KOPT-K1 (cell line): ENCODE data around the gene PSAP.
A peak's percentile ranks its signal among the peaks of the same experiment; 100 is the strongest.
"Not testable (repeated sequence)": the region's sequence is repeated elsewhere in the genome, so short reads cannot be mapped to it uniquely, and the experiment has no call there.

Experiments used
- H3K27ac ChIP-seq: fragments of 200-600 bp; sonication (generic); 2 replicates; pipeline ENCODE4 v1.5.1; 2016; ENCODE audit warnings: antibody characterized with exemption, mild to moderate bottlenecking, low read depth, low read length; ENCODE audit not compliant: poor library complexity, severe bottlenecking
- H3K36me3 ChIP-seq: fragments of 200-600 bp; sonication (generic); 2 replicates; pipeline ENCODE4 v1.5.1; 2017; ENCODE audit warnings: antibody characterized with exemption, mild to moderate bottlenecking, low read length, moderate library complexity; ENCODE audit not compliant: insufficient read depth
- H3K9me3 ChIP-seq: fragments of 200-600 bp; sonication (generic); 2 replicates; pipeline ENCODE4 v1.5.1; 2017; ENCODE audit warnings: antibody characterized with exemption, low read length, mild to moderate bottlenecking; ENCODE audit not compliant: insufficient read depth, poor library complexity, severe bottlenecking

Gene PSAP

DNA sequence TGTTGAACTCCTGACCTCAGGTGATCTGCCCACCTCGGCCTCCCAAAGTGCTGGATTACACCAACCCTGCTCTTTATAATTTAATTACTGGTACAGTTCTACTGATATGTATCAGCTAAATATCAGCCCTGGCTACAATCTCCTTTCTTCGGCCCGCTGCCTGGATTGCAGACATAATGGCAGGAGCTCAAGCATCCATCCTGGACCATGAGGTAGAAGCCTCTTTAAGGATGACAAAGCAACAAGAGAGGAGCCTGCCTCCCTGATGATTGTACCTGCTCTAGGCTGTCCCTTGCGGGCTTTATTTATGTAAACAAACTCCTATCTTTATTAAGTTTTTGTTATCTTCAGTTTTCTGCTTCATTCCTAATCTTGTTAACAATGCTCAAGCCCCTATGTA, 5.6 kb upstream of the PSAP start:
- no peaks in the 10 kb centered on the region for H3K36me3 ChIP-seq
- no peaks in the 10 kb centered on the region for H3K9me3 ChIP-seq
- no peak overlapping the region for H3K27ac ChIP-seq

DNA sequence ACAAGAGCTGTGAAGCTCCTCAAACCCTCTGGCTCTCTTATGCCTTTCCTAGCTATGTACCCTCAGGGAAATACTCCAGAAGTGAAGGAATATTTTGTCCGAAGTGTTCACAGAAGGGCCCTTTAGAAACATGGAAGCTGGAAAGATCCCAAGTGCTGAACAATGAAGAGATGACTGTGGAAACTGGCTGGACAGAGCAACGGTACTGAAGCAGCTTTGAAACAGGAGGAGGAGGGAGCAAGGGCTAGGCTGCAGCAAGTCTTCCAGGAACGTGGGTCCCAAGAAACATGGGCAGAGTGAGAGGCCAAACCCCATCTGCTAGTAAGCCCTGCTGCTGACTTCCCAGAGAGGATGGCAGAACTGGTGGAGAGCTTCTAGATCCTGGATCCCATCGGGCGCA, 3.0 kb upstream of the PSAP start:
- Histone ChIP-seq H3K9me3 (no peaks in the 10 kb centered on the region), H3K27ac (no peak overlapping the region), H3K36me3 (no peaks in the 10 kb centered on the region)

DNA sequence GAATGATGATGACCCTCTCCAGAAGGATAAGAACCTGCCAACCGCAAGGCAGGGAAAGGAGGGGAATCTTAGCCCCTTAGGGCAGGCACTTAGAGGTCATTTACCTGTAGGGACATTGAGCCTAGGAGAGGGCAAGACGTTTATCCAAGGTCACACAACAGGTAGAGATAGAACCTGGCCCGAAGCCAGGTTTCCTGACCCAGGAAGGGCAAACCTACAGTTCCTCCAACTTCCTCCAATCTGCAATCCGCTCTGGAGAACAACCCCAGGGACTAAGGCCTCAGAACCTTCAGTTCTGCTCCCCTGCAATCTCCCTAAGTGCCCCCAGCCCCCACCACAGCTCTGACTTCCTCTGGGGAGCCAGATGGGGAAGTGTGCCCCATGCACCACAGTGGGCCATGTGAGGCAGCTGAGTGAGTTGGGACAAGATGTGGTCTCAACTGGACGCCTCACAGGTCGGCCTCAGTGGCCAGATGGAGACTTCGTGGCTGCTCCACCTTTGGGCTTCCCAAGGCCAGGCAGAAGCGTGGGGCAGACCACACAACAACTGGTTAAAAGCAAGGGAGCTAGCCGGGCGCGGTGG, 1.4 kb upstream of the PSAP start:
- Histone ChIP-seq H3K9me3 (no peaks in the 10 kb centered on the region), H3K27ac (peak overlapping the region; percentile 31), H3K36me3 (no peaks in the 10 kb centered on the region)

DNA sequence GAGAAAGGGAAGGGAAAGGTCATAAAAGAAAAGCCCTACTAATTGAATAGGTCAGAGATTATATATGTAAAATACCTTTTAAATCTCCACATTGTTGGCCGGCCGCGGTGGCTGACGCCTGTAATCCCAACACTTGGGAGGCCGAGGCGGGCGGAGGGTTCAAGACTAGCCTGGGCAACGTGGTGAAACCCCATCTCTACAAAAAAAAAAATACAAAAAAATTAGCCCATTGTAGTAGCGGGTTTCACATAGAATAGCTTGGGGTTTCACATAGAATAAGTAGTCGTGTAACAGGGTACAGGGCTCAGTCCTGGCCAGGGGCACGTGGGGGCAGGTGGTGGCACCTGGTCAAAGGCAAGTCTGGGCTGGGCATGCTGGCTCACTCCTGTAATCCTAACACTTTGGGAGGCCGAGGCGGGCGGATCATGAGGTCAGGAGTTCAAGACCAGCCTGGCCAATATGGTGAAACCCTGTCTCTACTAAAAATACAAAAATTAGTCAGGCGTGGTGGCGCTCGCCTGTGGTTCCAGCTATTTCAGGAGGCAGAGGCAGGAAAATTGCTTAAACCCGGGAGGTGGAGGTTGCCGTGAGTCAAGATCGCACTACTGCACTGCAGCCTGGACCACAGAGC, 529 bp upstream of the PSAP start:
- peak overlapping the region; percentile 81 for H3K27ac ChIP-seq
- H3K36me3 ChIP-seq, H3K9me3 ChIP-seq: not testable (repeated sequence)

DNA sequence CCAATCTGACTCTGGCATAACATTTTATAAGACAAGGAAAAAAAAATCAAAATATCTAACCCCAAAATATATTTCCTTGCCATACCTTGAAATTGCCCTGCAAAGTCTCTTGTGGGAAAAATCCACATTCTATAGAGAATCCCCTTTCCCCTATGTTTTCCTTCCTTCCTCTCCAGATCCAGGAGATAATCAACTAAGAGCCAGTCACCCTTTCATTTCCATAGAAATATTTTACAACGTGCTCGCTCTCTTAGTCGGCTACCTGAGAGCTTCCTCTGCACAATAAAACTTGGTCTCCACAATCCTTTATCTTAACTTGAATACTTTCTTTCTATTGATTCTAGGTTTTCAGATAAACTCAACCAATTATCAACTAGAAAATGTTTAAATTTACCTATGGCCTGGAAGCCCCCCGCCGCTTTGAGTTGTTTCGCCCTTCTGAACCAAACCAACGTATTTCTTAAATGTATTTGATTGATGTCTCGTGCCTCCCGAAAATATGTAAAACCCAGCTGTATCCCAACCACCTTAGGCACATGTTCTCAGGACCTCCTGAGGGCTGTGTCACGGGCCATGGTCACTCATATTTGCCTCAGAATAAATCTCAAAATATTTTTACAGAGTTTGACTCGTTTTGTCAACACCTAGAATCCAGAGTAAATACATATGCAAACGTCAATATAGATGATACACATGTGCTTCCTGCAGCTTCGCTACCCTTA, 869 bp downstream of the PSAP start:
- Histone ChIP-seq H3K36me3 (0 out of 2 replicates have a peak, but pooled peaks cover 5% of the 10 kb centered on the region), H3K27ac (peak overlapping the region; percentile 81), H3K9me3 (no peaks in the 10 kb centered on the region)

DNA sequence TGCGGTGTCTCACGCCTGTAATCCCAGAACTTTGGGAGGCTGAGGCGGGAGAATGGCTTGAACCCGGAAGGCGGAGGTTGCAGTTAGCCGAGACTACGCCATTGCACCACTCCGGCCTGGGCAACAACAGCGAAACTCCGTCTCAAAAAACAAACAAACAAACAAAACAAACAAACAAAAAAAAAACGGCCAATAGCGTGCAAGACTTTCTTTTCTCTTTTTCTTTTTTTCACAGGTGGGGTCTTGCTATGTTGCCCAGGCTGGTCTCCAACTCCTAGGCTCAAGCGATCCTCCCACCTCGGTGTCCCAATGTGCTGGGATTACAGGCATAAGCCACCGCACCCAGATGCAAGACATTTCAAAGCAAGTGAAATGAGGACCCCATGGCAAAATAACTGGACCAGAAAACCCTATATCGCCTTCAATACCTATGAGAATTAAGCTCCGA, 1.6 kb downstream of the PSAP start:
- 0 out of 2 replicates have a peak, but pooled peaks cover 5% of the 10 kb centered on the region for H3K36me3 ChIP-seq
- H3K27ac ChIP-seq: peak overlapping the region; percentile 81
- H3K9me3 ChIP-seq: no peaks in the 10 kb centered on the region

DNA sequence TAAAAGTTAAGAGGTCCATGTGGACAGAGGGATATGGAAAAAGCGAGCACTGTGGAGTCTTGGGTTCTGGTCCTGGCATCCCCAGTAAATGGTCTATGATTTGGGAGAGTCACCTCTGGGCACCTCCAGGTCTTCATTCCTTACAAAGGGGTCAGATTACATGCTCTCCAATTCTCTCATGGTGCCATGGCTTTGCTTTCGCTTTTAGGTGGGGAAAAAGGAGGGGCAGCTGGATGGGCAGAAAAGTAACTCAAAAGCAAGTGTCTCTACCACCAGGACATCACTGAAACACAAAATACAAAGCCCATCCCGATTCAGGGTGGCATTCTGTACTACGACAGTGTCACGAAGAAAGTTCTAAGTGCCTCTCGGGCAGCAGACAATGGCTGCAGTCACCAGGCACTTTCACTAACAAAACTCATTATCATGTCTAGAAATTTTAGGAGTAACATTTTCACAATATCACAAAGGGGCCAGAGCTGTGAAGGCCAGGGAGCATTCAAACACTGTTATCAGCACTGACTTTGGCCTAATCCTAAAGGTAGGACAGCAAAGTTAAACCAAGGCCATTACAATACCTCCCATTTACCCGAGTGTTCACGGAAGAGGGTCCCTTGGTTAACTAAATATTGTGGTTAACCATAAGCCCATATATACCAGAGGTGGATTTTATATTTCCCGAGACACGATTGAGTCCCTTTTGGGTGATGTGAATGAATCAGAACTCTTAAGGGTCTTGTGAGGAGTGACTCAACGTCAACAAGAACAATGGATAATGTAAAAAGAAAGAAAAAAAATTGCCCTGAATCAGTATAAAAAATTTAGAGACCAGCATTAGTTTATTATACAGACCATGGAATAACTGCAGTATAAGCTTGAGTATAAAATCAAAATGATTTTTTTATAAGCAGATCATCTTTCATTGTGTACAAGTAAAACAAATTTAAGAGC, 2.5 kb downstream of the PSAP start:
- Histone ChIP-seq H3K36me3 (peaks cover 10% of the 10 kb centered on the region; the same call in 1 of the 2 replicates), H3K27ac (peak overlapping the region; percentile 81), H3K9me3 (no peaks in the 10 kb centered on the region)

DNA sequence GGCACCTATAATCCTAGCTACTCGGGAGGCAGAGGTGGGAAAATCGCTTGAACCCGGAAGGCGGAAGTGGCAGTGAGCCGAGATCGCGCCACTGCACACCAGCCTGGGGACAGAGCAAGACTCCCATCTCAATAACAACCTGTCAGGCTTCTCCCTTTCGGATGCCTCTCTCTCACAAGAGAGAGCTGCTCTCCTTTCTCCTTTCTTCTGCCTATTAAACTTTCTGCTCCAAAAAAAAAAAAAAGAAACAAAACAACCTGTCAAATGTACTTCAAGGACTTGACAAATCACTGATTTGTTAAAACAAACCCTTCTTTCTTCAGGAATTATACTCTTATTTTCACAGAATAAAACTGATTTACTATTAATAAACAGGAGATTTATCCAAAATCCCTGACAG, 3.6 kb downstream of the PSAP start:
- Histone ChIP-seq H3K27ac (peak overlapping the region; percentile 81), H3K9me3 (no peaks in the 10 kb centered on the region), H3K36me3 (peaks cover 18% of the 10 kb centered on the region; the same call in 1 of the 2 replicates)

DNA sequence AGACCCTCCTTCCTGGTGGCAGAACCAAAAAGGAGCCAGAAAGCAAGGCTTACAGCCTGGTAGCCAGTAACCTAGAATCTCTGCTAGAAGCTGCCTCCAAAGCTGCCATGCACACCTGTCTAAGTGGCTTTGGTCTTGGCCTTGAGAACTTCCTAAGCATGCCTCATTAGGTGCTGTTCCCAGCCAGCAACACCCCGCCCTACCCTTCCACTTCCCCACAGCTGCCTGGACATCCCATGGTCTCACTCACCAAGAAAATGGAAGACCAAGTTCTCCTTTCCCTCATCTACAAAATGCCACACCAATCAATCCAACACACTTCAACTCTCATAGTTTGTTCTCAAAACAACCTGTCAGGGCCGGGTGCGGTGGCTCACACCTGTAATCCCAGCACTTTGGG, 4.2 kb downstream of the PSAP start:
- Histone ChIP-seq H3K27ac (peak overlapping the region; percentile 81), H3K36me3 (peaks cover 21% of the 10 kb centered on the region), H3K9me3 (no peaks in the 10 kb centered on the region)

DNA sequence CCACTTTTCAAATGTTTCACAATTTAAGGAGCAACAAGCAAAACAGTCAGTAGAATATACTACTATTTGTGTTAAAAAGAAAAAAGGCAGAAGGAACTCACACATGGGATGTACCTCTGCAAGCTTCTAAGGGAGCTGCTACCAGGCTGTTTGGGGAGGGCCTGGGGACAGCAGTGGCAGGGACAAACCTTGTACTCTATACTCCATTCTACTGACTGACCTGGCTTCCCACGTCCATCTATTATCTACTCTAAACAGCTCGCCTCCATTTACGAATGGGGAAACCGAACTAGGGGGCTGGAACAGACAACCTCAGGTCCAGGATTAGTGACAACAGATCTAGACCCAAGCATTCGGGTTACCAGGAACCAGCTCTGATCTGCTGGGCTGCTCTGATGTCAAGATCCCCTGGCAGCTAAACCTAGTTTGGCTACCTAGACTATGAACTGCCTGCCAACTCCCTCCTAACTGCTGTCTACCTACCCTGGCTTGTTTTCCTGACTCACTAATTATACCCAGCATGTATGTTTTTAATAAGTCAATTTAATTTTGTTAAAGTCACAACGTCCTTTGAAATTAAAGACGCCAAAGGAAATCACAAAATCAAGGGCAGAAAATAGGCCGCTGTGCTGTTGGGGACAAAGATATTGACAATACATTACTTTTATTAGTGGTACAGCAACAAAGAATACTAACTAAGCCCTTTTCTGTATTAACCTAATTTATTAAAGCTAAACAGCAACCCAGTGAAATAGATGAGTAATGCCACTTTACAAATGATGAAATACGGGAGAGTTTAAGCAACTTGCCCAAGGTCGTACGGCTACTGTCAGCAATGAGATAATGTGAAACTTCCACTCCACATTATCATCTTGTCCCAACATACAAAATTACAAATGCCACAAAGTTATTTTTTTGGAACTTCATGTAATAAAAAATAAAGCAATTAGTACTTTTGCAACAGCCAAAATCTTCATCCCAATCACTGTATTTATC, 5.3 kb downstream of the PSAP start:
- peaks cover 27% of the 10 kb centered on the region for H3K36me3 ChIP-seq
- H3K9me3 ChIP-seq: no peaks in the 10 kb centered on the region
- peak overlapping the region; percentile 28 for H3K27ac ChIP-seq

DNA sequence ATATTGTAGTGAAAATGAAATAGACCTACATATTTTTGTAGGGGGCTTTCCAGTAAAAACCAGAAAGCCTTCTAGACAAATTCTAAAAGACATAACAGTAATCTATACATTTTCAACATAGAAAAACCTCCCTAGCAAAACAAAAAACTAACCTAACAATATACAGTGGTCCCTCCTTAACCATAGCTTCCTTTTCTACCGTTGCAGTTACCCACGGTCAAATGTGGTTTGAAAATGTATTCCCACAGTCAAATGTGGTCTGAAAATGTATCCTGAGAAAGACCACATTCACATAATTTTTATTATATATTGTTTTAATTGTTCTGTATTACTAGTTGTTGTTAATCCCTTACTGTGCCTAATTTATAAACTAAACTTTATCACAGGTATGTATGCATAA, 6.4 kb downstream of the PSAP start:
- Histone ChIP-seq H3K27ac (no peak overlapping the region), H3K36me3 (peaks cover 35% of the 10 kb centered on the region), H3K9me3 (no peaks in the 10 kb centered on the region)

DNA sequence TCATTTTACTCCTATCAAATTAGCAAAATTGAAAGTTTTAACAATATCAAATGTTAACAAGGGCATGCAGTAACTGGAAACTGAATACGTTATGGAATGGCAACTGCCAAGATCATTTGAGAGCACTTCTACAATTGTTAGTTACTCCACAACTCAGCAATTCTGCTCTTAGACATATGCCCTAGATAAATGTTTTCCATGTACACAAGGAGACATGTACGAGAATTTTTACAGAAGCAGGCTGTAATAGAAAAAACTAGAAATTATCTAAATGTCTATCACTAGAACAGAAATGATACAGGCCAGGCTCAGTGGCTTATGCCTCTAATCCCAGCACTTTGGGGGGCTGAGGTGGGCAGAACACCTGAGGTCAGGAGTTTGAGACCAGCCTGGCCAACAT, 7.0 kb downstream of the PSAP start:
- peaks cover 35% of the 10 kb centered on the region for H3K36me3 ChIP-seq
- H3K27ac ChIP-seq: peak overlapping the region; percentile 14
- H3K9me3 ChIP-seq: no peaks in the 10 kb centered on the region

DNA sequence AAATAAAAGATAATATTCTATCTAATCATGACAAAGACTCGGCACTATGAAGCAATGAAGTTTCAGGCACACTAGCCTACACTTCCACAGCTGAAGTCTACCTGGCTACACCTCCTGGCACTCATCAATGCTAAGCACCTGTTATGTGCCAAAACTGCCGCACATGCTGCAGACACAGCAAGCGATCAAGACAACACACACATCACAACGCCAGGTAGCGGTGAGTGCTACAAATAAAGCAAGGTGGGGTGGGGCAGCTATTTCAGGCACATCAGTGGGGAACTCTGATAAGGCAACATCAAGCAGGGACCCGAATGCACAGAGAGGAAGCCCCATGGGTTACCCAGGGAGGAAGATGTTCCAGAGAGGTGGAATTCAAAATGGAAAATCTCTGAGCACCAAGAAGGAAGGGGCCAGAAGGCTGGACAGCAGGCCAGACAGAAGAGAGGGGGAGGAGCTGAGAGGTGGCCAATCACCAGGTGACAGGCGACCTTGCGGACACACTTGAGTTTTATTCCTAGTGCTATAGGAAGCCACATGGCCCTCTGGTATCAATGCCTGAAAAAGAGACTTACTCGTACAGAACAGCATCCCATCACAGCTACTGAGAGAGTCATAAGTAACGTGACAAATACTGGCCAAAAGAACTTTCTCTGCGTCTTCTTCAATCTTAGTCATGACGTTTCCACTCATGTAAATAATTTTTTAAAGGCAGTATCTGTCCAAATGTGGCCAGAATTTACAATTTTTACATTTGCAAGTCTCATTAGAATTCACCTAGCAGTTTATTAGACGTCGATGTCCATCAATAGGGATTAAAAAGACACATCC, 8.0 kb downstream of the PSAP start:
- peaks cover 41% of the 10 kb centered on the region for H3K36me3 ChIP-seq
- H3K27ac ChIP-seq: no peak overlapping the region
- H3K9me3 ChIP-seq: no peaks in the 10 kb centered on the region
